22Rv1 (cell line): ENCODE data around the gene PFKL.

Experiments used
- H3K27ac ChIP-seq: fragments of 450-650 bp; 2 replicates; pipeline ENCODE4 v1.5.1; 2017
- ZFX ChIP-seq: fragments of 450-650 bp; IDR thresholded peaks from 2 replicates; pipeline ENCODE4 v1.6.1; 2017; ENCODE audit warnings: antibody characterized with exemption, borderline replicate concordance
- TF ChIP-seq, protein P1 (sequence below): fragments of 450-650 bp; IDR thresholded peaks from 2 replicates; pipeline ENCODE4 v1.5.1; 2017; ENCODE audit warnings: mild to moderate bottlenecking

PFKL gene

DNA sequence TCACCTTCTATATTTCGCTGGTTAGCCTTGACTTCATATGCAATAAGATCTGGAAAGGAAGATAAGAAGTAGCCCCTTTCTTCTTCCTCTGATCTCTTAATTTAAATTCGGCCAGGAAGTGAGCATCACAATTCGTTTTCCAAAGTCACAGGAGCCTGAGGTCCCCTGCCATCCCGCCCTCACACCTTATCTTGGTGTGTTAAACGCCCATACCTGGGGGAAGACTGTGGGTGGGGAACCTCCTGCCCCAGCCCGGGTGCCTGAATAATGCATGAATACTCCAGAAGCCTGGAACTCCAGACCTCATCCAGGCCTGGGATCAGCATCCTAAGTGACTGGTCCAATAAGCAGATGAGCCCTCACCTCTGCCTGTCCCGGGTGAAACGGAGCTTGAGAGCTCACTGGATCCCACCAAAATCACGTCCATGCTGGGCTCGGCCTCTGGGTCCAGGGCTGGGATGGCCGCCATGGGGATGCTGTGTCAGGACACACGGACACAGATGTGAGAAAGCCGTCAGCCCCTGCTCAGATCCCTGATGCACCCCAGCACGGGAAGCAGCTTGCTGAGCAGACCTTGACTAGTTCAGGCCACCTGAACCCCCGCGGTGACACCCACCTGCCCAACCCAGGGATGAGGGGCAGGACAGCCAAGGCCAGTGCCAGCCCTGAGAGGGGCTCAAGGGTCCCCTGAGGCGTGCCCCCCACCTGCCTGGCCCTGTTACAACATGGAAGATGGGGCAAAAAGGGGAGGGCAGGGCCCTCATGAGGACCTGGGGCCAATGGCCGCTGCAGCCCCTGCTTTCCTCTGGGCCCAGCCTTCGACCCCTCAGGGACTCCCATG, 38.8 kb upstream of the PFKL start:
- no peak for TF ChIP-seq ZFX
- TF ChIP-seq, protein P1, sequence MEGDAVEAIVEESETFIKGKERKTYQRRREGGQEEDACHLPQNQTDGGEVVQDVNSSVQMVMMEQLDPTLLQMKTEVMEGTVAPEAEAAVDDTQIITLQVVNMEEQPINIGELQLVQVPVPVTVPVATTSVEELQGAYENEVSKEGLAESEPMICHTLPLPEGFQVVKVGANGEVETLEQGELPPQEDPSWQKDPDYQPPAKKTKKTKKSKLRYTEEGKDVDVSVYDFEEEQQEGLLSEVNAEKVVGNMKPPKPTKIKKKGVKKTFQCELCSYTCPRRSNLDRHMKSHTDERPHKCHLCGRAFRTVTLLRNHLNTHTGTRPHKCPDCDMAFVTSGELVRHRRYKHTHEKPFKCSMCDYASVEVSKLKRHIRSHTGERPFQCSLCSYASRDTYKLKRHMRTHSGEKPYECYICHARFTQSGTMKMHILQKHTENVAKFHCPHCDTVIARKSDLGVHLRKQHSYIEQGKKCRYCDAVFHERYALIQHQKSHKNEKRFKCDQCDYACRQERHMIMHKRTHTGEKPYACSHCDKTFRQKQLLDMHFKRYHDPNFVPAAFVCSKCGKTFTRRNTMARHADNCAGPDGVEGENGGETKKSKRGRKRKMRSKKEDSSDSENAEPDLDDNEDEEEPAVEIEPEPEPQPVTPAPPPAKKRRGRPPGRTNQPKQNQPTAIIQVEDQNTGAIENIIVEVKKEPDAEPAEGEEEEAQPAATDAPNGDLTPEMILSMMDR, result no peak
- no peak overlapping the region for H3K27ac ChIP-seq

DNA sequence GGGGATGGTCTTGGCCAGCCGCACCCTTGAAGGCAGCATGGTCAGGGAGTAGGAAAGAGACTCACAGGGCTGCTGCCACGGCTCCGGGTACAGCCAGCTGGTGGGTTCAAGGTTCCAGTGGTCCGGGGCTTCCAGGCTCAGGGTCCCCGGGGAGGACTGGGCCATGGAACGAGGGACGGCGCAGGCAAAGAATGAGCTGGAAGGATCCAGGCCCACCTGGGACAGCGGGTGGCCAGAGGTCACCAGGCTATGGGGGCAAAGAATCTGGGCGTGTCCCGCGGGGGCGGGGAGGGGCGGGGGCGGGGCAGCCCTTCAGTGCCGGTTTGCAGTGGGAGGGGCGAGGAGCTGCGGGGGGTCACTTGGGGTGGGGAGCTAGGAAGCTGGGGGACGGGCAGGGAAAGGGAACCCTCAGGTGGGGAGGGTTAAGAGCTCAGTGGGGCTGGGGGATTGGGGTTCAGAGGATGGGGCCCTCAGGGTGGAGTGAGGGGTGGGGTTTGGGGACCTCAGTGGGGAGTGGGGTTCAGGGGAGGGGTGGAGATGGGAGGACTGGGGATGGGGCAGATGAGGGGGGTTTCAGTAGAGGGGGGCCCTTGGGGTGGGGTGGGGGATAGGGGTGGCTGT, 38.1 kb upstream of the PFKL start, which contains the start of gene DNMT3L:
TSS of gene DNMT3L (minus strand) at position 223 of the 621 bp plus-strand sequence. CDS start 638 bp downstream, outside the sequence.
- no peak within 1 kb of the TSS for H3K27ac ChIP-seq
- TF ChIP-seq, protein P1, result no peak
- TF ChIP-seq ZFX, result no peak

GRCh38 chr21:44262338-44263056, 37.4 kb upstream of the PFKL start:
- H3K27ac ChIP-seq, result no peak overlapping the region
- TF ChIP-seq, protein P1, result no peak
- TF ChIP-seq ZFX, result no peak

DNA sequence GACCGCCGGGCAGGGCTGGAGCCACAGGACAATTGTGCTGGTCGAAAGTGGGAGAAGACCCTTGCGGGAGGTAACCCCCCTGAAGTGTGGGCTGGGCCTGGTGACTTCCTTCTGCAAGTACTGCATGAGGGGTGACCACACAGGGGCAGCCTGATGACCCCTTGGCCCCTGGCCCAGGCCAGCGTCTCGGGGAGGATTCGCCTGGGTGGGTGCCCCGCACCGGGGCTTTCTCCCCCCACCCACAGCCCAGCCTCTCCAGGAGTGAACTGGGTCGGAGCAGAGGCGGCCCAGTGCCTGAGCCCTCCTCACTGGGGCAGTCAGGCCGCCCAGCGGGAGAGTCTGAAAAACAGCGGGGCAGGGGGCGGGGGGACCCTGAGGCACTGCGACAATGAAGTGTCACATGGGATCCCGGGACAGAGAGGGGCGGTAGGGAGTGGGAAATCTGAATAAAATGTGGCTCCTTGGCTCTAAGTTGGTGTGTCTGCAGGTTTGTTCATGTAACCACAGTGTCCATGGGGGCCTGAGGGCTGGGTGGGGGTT, 36.6 kb upstream of the PFKL start:
- TF ChIP-seq, protein P1, result no peak
- no peak for TF ChIP-seq ZFX
- no peak overlapping the region for H3K27ac ChIP-seq

DNA sequence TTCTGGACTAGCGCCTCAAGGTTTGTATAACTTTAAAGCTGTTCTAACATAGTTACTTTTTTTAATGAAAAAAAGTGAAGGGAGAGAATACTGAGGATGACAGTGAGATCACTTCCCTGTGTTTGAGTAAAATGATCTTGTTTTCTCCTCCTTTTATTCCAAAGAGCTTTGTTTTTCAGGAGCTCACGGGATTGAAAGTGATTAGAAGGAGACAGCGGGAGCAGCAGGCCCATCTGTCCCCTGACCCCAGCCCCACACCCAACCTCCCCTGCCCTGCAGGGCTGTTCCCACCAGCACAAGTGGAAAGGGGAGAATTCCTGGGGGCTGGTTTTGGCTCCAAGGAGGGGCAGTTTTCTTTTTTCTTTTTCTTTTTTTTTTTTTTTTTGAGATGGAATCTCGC, 36.1 kb upstream of the PFKL start:
- H3K27ac ChIP-seq, result no peak overlapping the region
- TF ChIP-seq, protein P1, result no peak
- TF ChIP-seq ZFX, result no peak

GRCh38 chr21:44265734-44266270, 34.1 kb upstream of the PFKL start:
- TF ChIP-seq, protein P1, result no peak
- TF ChIP-seq ZFX, result no peak
- H3K27ac ChIP-seq, result no peak overlapping the region
